Panc1 (cell line): ENCODE measurements around the gene PROP1. TPM values are rescaled to one million over a fixed set of nuclear protein-coding genes. Genes with fewer than 3 reads are reported as not detected.
A peak's percentile ranks its signal among the peaks of the same experiment; 100 is the strongest.

Source experiments
- ATAC-seq: fragments of 200-7000 bp; cut with Tn5 transposase; 2 replicates; pipeline ENCODE4 v1.9.1; 2020; ENCODE audit warnings: mild to moderate bottlenecking, moderate library complexity
- BruUV-seq: library from RNA; stranded (reverse); fragments of 400-500 nt; replicated peaks from 2 replicates; lab custom pipeline; 2021; lab: Mats Ljungman, UMichigan
- CTCF ChIA-PET: fragments of 300-600 bp; sonication (Branson Sonifier 250); formaldehyde crosslinking; loops from one replicate; lab custom pipeline; 2022; ENCODE audit warnings: antibody characterized with exemption; lab: Charles Lee
- POLR2A ChIA-PET: fragments of 300-600 bp; sonication (Branson Sonifier 250); formaldehyde crosslinking; loops from one replicate; lab custom pipeline; 2022; ENCODE audit warnings: antibody characterized with exemption; lab: Charles Lee
- DNase-seq: peaks from one replicate; pipeline ENCODE4 v3.0.0-alpha.2; 2010; ENCODE audit warnings: low read depth, low spot score
- H3K27ac ChIP-seq: 2 replicates; pipeline ENCODE4 v1.5.1; 2011; ENCODE audit warnings: mild to moderate bottlenecking, low read length, inconsistent platforms
- H3K27me3 ChIP-seq: fragments of 200-500 bp; sonication (Bioruptor generic); 2 replicates; pipeline ENCODE4 v1.6.0; 2014; ENCODE audit warnings: low read length, inconsistent platforms; ENCODE audit not compliant: control insufficient read depth, insufficient read depth
- H3K36me3 ChIP-seq: fragments of 200-500 bp; sonication (Bioruptor generic); 2 replicates; pipeline ENCODE4 v1.5.1; 2014; ENCODE audit warnings: inconsistent platforms, mild to moderate bottlenecking, low read length, moderate library complexity; ENCODE audit not compliant: control insufficient read depth, insufficient read depth
- H3K4me1 ChIP-seq: 2 replicates; pipeline ENCODE4 v1.5.1; 2011; ENCODE audit warnings: inconsistent platforms, mild to moderate bottlenecking, low read length, moderate library complexity; ENCODE audit not compliant: control insufficient read depth, insufficient read depth
- H3K4me3 ChIP-seq, 2 experiments: 2 replicates each; pipeline ENCODE4 v1.5.1; 2011 to 2012; ENCODE audit warnings: low read depth in 2 of 2, low read length in 2 of 2, mild to moderate bottlenecking in 2 of 2, inconsistent platforms in 1 of 2, moderate library complexity in 1 of 2
- H3K9me3 ChIP-seq: fragments of 200-500 bp; sonication (Bioruptor generic); 2 replicates; pipeline ENCODE4 v1.5.1; 2014; ENCODE audit warnings: low read depth, mild to moderate bottlenecking, inconsistent platforms, low read length, moderate library complexity; ENCODE audit not compliant: control insufficient read depth, insufficient read depth
- POLR2AphosphoS5 ChIP-seq: IDR thresholded peaks from 2 replicates; pipeline ENCODE4 v1.6.1; 2012; ENCODE audit warnings: mild to moderate bottlenecking, low read depth, low read length, moderate library complexity
- SIN3A ChIP-seq: IDR thresholded peaks from 2 replicates; pipeline ENCODE4 v1.6.1; 2012; ENCODE audit warnings: low read depth, mild to moderate bottlenecking, low read length, moderate library complexity, borderline replicate concordance; ENCODE audit not compliant: insufficient read depth
- TCF7L2 ChIP-seq: IDR thresholded peaks from 2 replicates; pipeline ENCODE4 v1.6.1; 2011; ENCODE audit warnings: mild to moderate bottlenecking, low read depth, low read length, inconsistent platforms
- in situ Hi-C: cut with HindIII; loops from 2 replicates; pipeline ENCODE4 v1.10.0; 2016; ENCODE audit warnings: low sequenced_read_pairs, low pct_unique_long_range_greater_than_20kb
- intact Hi-C: fragments of 100-400 bp; cut with micrococcal nuclease; formaldehyde crosslinking; loops from one replicate; pipeline ENCODE4 v1.10.0; 2022; ENCODE audit not compliant: unreplicated experiment
- total RNA-seq: library from RNA; stranded (reverse); gene quantifications from one replicate; pipeline ENCODE4 v1.2.1, GENCODE V29; 2021; ENCODE audit not compliant: unreplicated experiment
- TF ChIP-seq, protein P1 (sequence below): fragments of 450-650 bp; IDR thresholded peaks from 2 replicates; pipeline ENCODE4 v1.5.1; 2017; ENCODE audit warnings: mild to moderate bottlenecking
- TF ChIP-seq, protein P2 (sequence below), 2 experiments: IDR thresholded peaks; 2 replicates each; pipeline ENCODE4 v1.6.1; 2011 to 2012; ENCODE audit warnings: low read depth in 2 of 2, control low read depth in 1 of 2, low read length in 1 of 2, mild to moderate bottlenecking in 1 of 2, moderate library complexity in 1 of 2; ENCODE audit not compliant: insufficient read depth in 1 of 2

PROP1 gene
- total RNA-seq, 1 experiment from 2014 or later: not detected

DNA sequence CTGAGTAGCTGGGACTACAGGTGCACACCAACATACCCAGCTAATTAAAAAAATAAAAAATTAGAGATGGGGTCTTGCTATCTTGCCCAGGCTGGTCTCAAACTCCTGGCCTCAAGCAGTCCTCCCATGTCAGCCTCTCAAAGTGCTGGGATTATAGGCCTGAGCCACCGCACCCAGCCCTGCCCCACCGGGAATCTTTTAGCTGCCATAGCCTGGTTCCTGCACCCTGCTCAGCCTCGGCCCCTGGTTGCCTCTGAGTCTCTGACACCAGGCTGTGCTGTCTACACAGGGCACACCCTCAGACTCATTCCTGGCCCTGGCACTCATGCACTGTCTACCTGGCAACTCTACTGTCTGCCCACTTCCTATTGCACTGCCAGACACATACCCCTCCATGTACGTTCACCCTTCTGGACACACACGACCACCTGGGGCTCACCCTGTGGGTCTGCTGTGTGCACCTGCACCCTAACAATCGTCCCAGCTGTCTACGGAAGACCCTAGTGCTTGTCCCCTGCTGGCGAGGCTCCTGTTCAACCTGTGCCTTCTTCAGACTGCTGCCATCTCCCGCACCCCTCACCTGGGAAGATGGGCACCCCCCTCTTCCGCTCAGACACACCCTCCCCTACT, 1.4 kb downstream of the PROP1 start:
- H3K36me3 ChIP-seq: no peaks in the 10 kb centered on the region
- in situ Hi-C loops: no loop called here
- intact Hi-C loops: no loop called here
- ChIA-PET POLR2A (no interaction called here), CTCF (no interaction called here)
- BruUV-seq: no TSS peak
- ATAC-seq (peak; percentile 68), DNase-seq (no peak)
- no peak overlapping the region for H3K27ac ChIP-seq
- peaks cover 2% of the 10 kb centered on the region; the same call in 1 of the 2 replicates for H3K27me3 ChIP-seq
- H3K9me3 ChIP-seq: no peaks in the 10 kb centered on the region
- no peaks in the 10 kb centered on the region for H3K4me1 ChIP-seq
- H3K4me3 ChIP-seq: no peak overlapping the region
- no peak for TF ChIP-seq SIN3A
- no peak for TF ChIP-seq POLR2AphosphoS5
- TF ChIP-seq TCF7L2: no peak
- TF ChIP-seq, protein P1, sequence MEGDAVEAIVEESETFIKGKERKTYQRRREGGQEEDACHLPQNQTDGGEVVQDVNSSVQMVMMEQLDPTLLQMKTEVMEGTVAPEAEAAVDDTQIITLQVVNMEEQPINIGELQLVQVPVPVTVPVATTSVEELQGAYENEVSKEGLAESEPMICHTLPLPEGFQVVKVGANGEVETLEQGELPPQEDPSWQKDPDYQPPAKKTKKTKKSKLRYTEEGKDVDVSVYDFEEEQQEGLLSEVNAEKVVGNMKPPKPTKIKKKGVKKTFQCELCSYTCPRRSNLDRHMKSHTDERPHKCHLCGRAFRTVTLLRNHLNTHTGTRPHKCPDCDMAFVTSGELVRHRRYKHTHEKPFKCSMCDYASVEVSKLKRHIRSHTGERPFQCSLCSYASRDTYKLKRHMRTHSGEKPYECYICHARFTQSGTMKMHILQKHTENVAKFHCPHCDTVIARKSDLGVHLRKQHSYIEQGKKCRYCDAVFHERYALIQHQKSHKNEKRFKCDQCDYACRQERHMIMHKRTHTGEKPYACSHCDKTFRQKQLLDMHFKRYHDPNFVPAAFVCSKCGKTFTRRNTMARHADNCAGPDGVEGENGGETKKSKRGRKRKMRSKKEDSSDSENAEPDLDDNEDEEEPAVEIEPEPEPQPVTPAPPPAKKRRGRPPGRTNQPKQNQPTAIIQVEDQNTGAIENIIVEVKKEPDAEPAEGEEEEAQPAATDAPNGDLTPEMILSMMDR: no peak
- TF ChIP-seq, protein P2, sequence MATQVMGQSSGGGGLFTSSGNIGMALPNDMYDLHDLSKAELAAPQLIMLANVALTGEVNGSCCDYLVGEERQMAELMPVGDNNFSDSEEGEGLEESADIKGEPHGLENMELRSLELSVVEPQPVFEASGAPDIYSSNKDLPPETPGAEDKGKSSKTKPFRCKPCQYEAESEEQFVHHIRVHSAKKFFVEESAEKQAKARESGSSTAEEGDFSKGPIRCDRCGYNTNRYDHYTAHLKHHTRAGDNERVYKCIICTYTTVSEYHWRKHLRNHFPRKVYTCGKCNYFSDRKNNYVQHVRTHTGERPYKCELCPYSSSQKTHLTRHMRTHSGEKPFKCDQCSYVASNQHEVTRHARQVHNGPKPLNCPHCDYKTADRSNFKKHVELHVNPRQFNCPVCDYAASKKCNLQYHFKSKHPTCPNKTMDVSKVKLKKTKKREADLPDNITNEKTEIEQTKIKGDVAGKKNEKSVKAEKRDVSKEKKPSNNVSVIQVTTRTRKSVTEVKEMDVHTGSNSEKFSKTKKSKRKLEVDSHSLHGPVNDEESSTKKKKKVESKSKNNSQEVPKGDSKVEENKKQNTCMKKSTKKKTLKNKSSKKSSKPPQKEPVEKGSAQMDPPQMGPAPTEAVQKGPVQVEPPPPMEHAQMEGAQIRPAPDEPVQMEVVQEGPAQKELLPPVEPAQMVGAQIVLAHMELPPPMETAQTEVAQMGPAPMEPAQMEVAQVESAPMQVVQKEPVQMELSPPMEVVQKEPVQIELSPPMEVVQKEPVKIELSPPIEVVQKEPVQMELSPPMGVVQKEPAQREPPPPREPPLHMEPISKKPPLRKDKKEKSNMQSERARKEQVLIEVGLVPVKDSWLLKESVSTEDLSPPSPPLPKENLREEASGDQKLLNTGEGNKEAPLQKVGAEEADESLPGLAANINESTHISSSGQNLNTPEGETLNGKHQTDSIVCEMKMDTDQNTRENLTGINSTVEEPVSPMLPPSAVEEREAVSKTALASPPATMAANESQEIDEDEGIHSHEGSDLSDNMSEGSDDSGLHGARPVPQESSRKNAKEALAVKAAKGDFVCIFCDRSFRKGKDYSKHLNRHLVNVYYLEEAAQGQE (IDR thresholded peaks at IDR 0.05; ENCODE audit: insufficient read depth in 1 of 2, low read depth in 2 of 2, low read length in 1 of 2): no peak

DNA sequence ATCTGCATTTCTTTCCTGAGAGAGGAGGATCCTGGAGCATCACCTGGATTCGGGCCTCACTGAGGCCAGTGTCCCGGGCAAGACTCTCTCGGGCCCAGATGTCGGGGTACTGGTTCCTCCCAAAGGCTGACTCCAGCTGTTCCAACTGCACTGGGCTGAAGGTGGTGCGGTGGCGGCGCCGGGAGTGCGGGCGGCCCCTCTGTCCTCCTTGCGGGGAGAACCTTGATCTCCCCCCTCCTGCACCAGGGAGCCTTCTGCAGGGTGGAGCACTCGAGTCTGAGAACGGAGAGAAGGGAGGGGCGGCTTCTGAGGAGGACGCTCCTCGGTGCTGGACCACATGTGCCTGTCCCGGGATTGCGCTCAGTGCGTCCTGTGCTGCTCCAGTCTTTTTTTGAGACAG, 2.0 kb downstream of the PROP1 start:
- no peaks in the 10 kb centered on the region for H3K9me3 ChIP-seq
- intact Hi-C loops (no loop called here), in situ Hi-C loops (no loop called here)
- H3K36me3 ChIP-seq: no peaks in the 10 kb centered on the region
- CTCF ChIA-PET: no interaction called here
- H3K27ac ChIP-seq: no peak overlapping the region
- ATAC-seq (no peak), DNase-seq (no peak)
- H3K27me3 ChIP-seq: peaks cover 2% of the 10 kb centered on the region; the same call in 1 of the 2 replicates
- POLR2A ChIA-PET: no interaction called here
- TF ChIP-seq, protein P2 (IDR thresholded peaks at IDR 0.05; ENCODE audit: insufficient read depth in 1 of 2, low read depth in 2 of 2, low read length in 1 of 2): no peak
- TF ChIP-seq, protein P1: no peak
- no peak for TF ChIP-seq POLR2AphosphoS5
- TF ChIP-seq TCF7L2: no peak
- TF ChIP-seq SIN3A: no peak
- BruUV-seq: no TSS peak
- H3K4me1 ChIP-seq: no peaks in the 10 kb centered on the region
- no peak overlapping the region for H3K4me3 ChIP-seq
